HG02852 (cell line): ENCODE measurements around the gene OXNAD1.
"Not testable (repeated sequence)": the region's sequence is repeated elsewhere in the genome, so short reads cannot be mapped to it uniquely, and the experiment has no call there.

Experiments
- ATAC-seq: cut with Tn5 transposase; IDR thresholded peaks from one replicate; pipeline ENCODE4 v1.9.1; 2021; ENCODE audit warnings: mild to moderate bottlenecking, moderate library complexity; ENCODE audit not compliant: unreplicated experiment

OXNAD1 gene

DNA sequence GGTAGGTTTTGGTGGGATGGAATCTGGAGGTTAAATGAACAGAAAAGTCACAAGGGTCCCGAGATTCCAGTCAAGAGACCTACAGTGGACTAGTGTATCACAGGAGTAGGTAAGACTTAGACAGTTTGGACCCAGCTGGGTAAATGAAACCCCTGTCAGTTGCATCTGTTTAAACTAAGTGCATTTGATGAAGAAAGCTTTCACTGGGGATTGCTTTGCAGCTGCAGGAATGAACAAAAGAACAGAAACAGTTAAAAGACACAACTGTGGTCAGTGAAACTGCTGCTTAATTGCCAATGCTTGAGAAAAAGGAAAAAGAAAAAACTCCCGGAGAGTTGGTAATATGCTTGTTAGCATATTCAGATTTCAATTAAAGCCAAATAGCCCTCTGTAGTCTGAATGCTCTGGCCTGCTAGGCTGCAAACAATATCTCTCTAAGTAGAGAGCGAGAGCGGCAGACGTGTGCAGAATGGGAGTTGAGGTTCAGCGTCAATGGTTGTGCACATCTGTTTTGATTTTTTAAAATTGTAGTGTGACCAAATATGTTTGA is 37.1 kb downstream of the OXNAD1 start:
- ATAC-seq, result no peak

DNA sequence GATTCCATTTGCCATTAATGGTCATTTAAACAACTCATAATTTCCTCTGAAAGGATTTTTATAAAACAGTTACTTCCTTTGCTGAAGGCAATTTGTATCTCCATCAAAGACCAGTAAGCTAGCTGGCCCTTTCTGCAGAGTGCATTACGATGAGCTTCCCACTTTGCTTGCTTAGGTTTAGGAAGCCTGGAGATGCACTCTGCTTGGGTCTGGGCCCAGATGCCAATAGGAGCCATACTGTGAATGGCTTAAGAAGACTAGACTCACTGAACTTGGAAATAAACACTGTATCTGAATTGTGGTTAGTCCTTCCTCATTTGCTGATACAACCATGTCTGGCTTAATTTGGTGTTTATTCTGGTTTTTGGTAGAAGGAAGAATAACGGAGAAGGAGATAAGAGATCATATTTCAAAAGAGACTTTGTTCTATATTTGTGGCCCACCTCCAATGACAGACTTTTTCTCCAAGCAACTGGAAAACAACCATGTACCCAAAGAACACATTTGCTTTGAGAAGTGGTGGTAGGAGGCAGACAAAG is 38.1 kb downstream of the OXNAD1 start:
- no peak for ATAC-seq

DNA sequence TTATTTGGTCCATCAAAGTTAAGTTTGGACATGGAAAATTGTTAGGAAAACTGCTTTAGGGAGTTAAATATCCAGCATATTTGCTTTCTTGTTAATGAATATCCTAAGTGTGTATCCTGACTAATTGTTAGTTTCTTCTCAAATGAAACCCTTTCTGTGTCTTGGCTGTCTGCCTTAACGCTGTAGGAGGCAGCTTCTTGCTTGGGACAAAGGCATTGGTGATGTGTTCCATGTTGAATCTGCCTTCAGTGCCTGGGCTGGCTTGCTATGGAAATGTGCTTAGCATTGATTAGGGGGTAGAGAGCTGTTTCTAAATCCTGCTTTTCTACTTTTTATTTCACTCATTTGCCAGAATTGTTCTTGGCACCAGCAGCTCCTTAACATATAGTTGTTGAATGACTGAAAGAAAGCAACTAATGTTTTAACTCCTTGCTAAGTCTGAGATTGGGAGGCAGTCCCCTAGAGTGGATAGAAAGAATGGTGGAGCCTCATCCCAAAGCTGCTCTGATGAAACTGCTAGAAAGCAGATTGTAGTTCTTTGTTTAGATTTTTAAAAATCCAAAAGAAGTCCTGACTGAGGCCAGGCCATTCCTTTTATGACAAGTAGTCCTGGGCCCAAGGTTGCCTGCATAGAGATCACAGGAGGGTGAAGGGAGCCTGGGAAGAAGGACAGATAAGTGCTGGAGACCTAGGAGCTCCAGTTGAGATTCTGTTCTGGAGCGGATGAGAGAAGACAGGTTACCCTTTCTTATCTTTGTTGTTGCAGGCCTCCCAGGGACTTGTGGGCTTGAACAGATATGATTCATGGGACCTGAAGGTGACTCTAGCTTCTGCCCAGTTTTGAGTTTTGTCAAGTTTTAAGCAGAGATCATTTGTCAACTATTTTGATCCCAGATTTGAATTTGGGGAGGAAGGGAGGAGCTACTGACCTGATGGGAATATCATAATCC is 39.3 kb downstream of the OXNAD1 start:
- no peak for ATAC-seq

- no peak for ATAC-seq
These were observed 40.1 kb downstream of the OXNAD1 start for GRCh38 chr3:16305111-16305541.

- ATAC-seq, result no peak
These were observed 43.0 kb downstream of the OXNAD1 start for GRCh38 chr3:16307832-16308531.

DNA sequence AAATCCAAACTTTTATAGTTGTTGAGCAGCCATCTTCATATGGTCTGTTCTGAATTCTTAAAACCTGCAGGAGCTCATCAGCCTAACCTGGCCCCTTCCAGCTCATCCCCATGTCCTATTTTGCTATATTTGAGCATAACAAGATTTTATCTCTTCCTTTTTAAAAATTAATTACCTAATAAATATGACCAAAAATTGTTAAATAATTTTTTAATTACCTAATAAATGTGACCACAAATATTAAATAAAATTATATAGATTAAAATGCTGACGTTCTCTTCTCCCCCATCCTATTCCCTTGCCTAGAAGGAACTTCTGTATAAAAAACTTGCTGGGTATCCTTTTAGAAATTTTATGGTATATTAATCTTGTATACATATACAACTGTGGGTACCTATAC is 43.7 kb downstream of the OXNAD1 start:
- ATAC-seq, result no peak

GRCh38 chr3:16309558-16309957 is 44.5 kb downstream of the OXNAD1 start:
- ATAC-seq, result peak; percentile 79

DNA sequence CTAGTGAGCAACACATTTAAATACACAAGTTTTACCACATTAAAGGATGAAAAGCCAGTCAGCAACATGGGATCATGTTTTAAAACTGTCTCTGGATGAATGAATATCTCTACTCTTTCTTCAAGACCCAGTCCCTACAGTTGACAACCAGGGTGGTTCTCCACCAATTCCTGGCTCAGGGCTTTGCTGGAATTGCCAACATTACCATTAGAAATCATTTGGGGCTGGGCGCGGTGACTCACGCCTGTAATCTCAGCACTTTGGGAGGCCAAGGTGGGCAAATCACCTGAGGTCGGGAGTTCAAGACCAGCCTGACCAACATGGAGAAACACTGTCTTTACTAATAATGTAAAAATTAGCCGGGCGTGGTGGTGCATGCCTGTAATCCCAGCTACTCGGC is 45.5 kb downstream of the OXNAD1 start:
- ATAC-seq, result not testable (repeated sequence)

DNA sequence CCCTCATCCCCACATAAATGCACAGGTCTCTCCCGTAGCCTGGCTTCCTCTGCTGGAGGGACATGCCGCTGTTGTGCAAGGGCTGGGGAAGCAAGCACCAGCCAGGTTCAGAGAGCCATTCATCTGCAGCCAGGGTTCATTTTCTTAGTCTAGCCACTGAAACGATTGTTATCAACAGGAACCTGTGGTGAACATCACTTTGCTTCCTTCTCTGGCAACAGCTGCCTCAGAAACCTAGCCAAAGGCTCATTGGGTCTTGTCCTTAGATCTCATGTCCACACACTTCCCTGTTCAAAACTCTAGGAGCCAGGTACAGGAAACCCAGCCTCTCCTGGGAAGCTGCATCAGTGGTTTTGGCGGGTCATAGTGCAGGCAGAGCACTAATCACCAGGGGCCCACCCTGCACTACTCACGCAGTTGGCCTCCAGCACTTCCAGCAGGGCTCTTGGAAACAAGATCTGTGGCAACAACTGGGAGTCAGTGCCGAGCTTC is 47.0 kb downstream of the OXNAD1 start:
- ATAC-seq, result peak; percentile 66

- ATAC-seq, result no peak
These were observed 49.1 kb downstream of the OXNAD1 start for GRCh38 chr3:16313886-16314645.

DNA sequence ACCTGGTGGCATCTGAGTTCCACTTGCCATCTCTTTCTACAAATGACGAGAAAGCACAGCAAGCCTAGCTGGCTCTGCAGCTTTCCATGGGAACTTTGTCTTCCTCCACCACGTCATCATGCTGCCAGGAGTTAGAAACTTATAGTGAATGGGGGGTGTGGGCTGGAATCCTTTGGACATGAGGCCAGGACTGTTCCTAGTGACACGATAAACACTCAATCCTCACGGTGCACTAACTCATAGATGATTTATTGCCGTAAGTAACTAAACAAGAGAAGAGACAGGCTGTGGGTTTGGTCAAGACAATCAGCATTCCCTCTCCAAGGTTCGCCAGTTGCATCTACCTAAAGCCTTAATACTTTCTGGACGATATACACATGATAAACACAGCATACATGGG is 50.6 kb downstream of the OXNAD1 start:
- no peak for ATAC-seq

- ATAC-seq, result no peak
These were observed 51.4 kb downstream of the OXNAD1 start for GRCh38 chr3:16316396-16316795.

- no peak for ATAC-seq
These were observed 52.0 kb downstream of the OXNAD1 start for GRCh38 chr3:16316847-16317560.

- no peak for ATAC-seq
These were observed 52.5 kb downstream of the OXNAD1 start for GRCh38 chr3:16317561-16317945.

DNA sequence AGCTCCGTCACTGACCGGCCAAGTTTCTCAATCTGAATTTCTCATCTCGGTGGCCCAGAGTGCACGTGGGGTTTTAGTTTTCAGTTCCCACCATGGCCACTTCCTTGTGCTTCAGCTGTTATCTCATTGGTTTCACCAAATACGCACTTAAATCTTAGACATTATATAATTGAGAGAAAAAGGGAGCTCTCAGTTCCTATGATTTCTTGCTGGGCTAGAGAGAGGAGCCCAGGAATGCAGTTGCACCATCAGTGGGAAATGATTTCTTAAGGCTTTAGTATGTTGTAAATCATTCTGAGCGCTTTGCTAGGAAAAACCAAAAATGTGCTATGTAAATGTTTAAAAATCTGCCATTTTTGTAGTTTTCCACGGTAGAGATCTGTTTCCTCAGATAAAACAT is 53.2 kb downstream of the OXNAD1 start:
- no peak for ATAC-seq

DNA sequence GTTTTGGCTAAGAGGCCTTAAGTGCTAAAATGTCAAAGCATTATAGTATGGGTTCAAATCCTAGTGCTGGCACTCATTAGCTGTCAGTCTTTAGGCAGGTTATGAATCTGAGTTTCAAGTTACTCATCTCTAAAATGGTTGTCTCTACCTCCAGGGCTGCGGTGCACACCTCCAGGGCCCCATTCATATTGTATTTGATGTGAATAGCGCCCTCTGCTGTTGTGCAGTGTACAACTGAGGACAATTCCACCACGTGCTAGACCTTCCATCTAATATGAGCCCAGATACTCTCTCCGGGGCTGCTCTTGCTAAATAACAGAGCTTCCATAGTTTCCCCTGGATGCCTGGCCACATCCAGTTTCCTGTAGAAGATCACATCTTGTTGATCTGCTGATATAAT is 54.3 kb downstream of the OXNAD1 start:
- ATAC-seq, result no peak

GRCh38 chr3:16319723-16320122 is 54.7 kb downstream of the OXNAD1 start:
- ATAC-seq, result no peak

- no peak for ATAC-seq
These were observed 55.7 kb downstream of the OXNAD1 start for GRCh38 chr3:16320711-16321110.

GRCh38 chr3:16322189-16322588 is 57.2 kb downstream of the OXNAD1 start:
- ATAC-seq, result no peak

DNA sequence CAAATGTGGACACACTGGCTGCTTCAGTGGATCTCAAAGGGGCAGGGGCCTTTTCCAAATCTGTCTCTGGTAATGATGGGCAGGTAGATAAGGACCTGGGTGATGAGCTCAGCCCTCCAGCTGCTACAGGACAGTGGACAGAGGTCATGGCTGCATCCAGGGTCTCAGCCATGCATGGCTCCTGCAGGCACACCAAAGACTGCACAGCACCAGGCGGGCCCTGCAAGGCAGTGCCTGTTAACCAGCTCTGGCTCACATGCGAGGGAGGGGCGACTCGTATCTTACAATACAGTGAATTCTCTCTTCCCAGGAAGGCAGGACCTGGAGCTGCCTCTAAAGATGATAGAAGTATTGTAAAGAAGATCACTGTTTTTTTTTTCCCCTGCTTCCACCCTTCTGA is 58.7 kb downstream of the OXNAD1 start:
- no peak for ATAC-seq
